H9 (cell line): ENCODE results near the gene ST3GAL5. TPM values are rescaled to one million over a fixed set of nuclear protein-coding genes. Genes with fewer than 3 reads are reported as not detected.

ENCODE experiments used
- DNase-seq: peaks from one replicate; pipeline ENCODE4 v3.0.0-alpha.2; 2017
- H2AFZ ChIP-seq: one replicate; pipeline ENCODE4 v1.6.1; 2013; ENCODE audit warnings: mild to moderate bottlenecking, low read length, control low read depth, moderate library complexity
- H2AK5ac ChIP-seq: 2 replicates; pipeline ENCODE4 v1.6.1; 2013; ENCODE audit warnings: low read length, control low read depth, mixed read lengths; ENCODE audit not compliant: insufficient read length
- H2BK120ac ChIP-seq: one replicate; pipeline ENCODE4 v1.6.1; 2013; ENCODE audit warnings: low read depth, mild to moderate bottlenecking, low read length, control low read depth, inconsistent platforms; ENCODE audit not compliant: poor library complexity, severe bottlenecking
- H2BK12ac ChIP-seq: 2 replicates; pipeline ENCODE4 v1.6.1; 2013; ENCODE audit warnings: low read length, control low read depth, mixed read lengths, low read depth; ENCODE audit not compliant: insufficient read length
- H2BK15ac ChIP-seq: 2 replicates; pipeline ENCODE4 v1.6.1; 2013; ENCODE audit warnings: low read depth, low read length, control low read depth
- H2BK20ac ChIP-seq: one replicate; pipeline ENCODE4 v1.6.1; 2013; ENCODE audit warnings: low read depth, mild to moderate bottlenecking, low read length, control low read depth, inconsistent platforms; ENCODE audit not compliant: poor library complexity, severe bottlenecking
- H2BK5ac ChIP-seq: 2 replicates; pipeline ENCODE4 v1.6.1; 2013; ENCODE audit warnings: low read length, control low read depth, mixed read lengths; ENCODE audit not compliant: insufficient read length
- H3K14ac ChIP-seq: 2 replicates; pipeline ENCODE4 v1.6.1; 2013; ENCODE audit warnings: low read length, control low read depth; ENCODE audit not compliant: insufficient read depth
- H3K18ac ChIP-seq: 2 replicates; pipeline ENCODE4 v1.6.1; 2013; ENCODE audit warnings: low read depth, mild to moderate bottlenecking, mixed read lengths, low read length, control low read depth; ENCODE audit not compliant: insufficient read length
- H3K23ac ChIP-seq: 2 replicates; pipeline ENCODE4 v1.6.1; 2013; ENCODE audit warnings: low read length, control low read depth, mixed read lengths, low read depth; ENCODE audit not compliant: insufficient read length
- H3K23me2 ChIP-seq: 2 replicates; pipeline ENCODE4 v1.6.1; 2013; ENCODE audit warnings: low read depth, mild to moderate bottlenecking, mixed read lengths, low read length, control low read depth; ENCODE audit not compliant: insufficient read length, poor library complexity, severe bottlenecking
- H3K27ac ChIP-seq: 2 replicates; pipeline ENCODE4 v1.5.1; 2013; ENCODE audit warnings: low read length, control low read depth, mixed read lengths, low read depth; ENCODE audit not compliant: insufficient read length
- H3K27me3 ChIP-seq: 2 replicates; pipeline ENCODE4 v1.6.1; 2013; ENCODE audit warnings: low read length, control low read depth, inconsistent platforms; ENCODE audit not compliant: insufficient read depth
- H3K4ac ChIP-seq: 2 replicates; pipeline ENCODE4 v1.6.1; 2013; ENCODE audit warnings: low read depth, mild to moderate bottlenecking, control low read depth, inconsistent platforms, low read length, moderate library complexity
- H3K4me1 ChIP-seq: 2 replicates; pipeline ENCODE4 v1.6.1; 2013; ENCODE audit warnings: low read length, control low read depth, inconsistent platforms; ENCODE audit not compliant: insufficient read depth
- H3K4me2 ChIP-seq: 2 replicates; pipeline ENCODE4 v1.6.1; 2013; ENCODE audit warnings: low read length, control low read depth, mixed read lengths; ENCODE audit not compliant: insufficient read length, insufficient read depth
- H3K56ac ChIP-seq: 2 replicates; pipeline ENCODE4 v1.6.1; 2013; ENCODE audit warnings: low read depth, mild to moderate bottlenecking, mixed read lengths, low read length, control low read depth; ENCODE audit not compliant: insufficient read length
- H3K79me1 ChIP-seq: 2 replicates; pipeline ENCODE4 v1.6.1; 2013; ENCODE audit warnings: low read depth, mild to moderate bottlenecking, moderate library complexity, low read length, control low read depth, inconsistent platforms; ENCODE audit not compliant: insufficient read depth, poor library complexity, severe bottlenecking
- H3K79me2 ChIP-seq: 2 replicates; pipeline ENCODE4 v1.6.1; 2013; ENCODE audit warnings: low read length, control low read depth, inconsistent platforms; ENCODE audit not compliant: insufficient read depth
- H3K9ac ChIP-seq: 2 replicates; pipeline ENCODE4 v1.6.1; 2013; ENCODE audit warnings: low read length, control low read depth, mixed read lengths; ENCODE audit not compliant: insufficient read length; ENCODE audit errors: extremely low read depth
- H3K9me3 ChIP-seq: one replicate; pipeline ENCODE4 v1.6.1; 2013; ENCODE audit warnings: low read depth, low read length, inconsistent platforms; ENCODE audit not compliant: control insufficient read depth
- H3T11ph ChIP-seq: one replicate; pipeline ENCODE4 v1.6.1; 2013; ENCODE audit warnings: mild to moderate bottlenecking, low read length, control low read depth, inconsistent platforms
- H4K20me1 ChIP-seq: one replicate; pipeline ENCODE4 v1.6.1; 2013; ENCODE audit not compliant: control insufficient read depth, insufficient read length, insufficient read depth
- H4K5ac ChIP-seq: 2 replicates; pipeline ENCODE4 v1.6.1; 2013; ENCODE audit warnings: low read depth, mild to moderate bottlenecking, mixed read lengths, low read length, control low read depth; ENCODE audit not compliant: insufficient read length
- H4K8ac ChIP-seq: replicated peaks from 2 replicates; pipeline ENCODE4 v1.6.1; 2013; ENCODE audit warnings: low read length, control low read depth, mixed read lengths, low read depth; ENCODE audit not compliant: insufficient read length
- H4K91ac ChIP-seq: 2 replicates; pipeline ENCODE4 v1.6.1; 2013; ENCODE audit warnings: low read depth, mild to moderate bottlenecking, moderate library complexity, mixed read lengths, low read length, control low read depth; ENCODE audit not compliant: insufficient read length
- H3K27ac Mint-ChIP-seq, 3 experiments: 2 replicates in 2 of 3; 3 replicates in 1 of 3; pipeline ENCODE4 v1.8.0; 2020 to 2021; ENCODE audit warnings: mixed read lengths in 3 of 3, mild to moderate bottlenecking in 1 of 3, moderate library complexity in 1 of 3
- H3K27me3 Mint-ChIP-seq: 2 replicates; pipeline ENCODE4 v1.8.0; 2021; ENCODE audit warnings: low read depth, mild to moderate bottlenecking, moderate library complexity, mixed read lengths
- H3K36me3 Mint-ChIP-seq, 3 experiments: 2 replicates in 2 of 3; 3 replicates in 1 of 3; pipeline ENCODE4 v1.8.0; 2020 to 2021; ENCODE audit warnings: low read depth in 3 of 3, mixed read lengths in 3 of 3; ENCODE audit not compliant: insufficient read depth in 1 of 3
- H3K4me1 Mint-ChIP-seq, 2 experiments: 2 replicates each; pipeline ENCODE4 v1.8.0; 2020; ENCODE audit warnings: mixed read lengths in 2 of 2
- H3K4me3 Mint-ChIP-seq, 2 experiments: 2 replicates in 1 of 2; 3 replicates in 1 of 2; pipeline ENCODE4 v1.8.0; 2020 to 2021; ENCODE audit warnings: mild to moderate bottlenecking in 2 of 2, mixed read lengths in 2 of 2, moderate library complexity in 1 of 2
- H3K9me3 Mint-ChIP-seq, 2 experiments: 2 replicates in 1 of 2; 3 replicates in 1 of 2; pipeline ENCODE4 v1.8.0; 2020; ENCODE audit warnings: mild to moderate bottlenecking in 2 of 2, mixed read lengths in 2 of 2, moderate library complexity in 1 of 2
- WGBS: extraction: QIAGEN DNeasy Blood & Tissue Kit; methylation state at CpG from one replicate; pipeline ENCODE4 v1.1.7; 2013; ENCODE audit warnings: missing lambda C conversion rate, low lambda C conversion rate, mixed read lengths; ENCODE audit not compliant: insufficient read length; ENCODE audit errors: extremely low coverage; 5-methylcytosine and 5-hydroxymethylcytosine counted together
- total RNA-seq: library from RNA; stranded (reverse); gene quantifications from 2 replicates; pipeline ENCODE4 v1.2.1, GENCODE V29; 2021
- TF ChIP-seq, protein P1 (sequence below): fragments of 200-600 bp; sonication (generic); conservative IDR thresholded peaks from 3 replicates; pipeline ENCODE4 v1.8.0; 2021; ENCODE audit warnings: antibody characterized with exemption, mild to moderate bottlenecking

Gene ST3GAL5
- total RNA-seq, 1 experiment from 2014 or later: 3.3 TPM

DNA sequence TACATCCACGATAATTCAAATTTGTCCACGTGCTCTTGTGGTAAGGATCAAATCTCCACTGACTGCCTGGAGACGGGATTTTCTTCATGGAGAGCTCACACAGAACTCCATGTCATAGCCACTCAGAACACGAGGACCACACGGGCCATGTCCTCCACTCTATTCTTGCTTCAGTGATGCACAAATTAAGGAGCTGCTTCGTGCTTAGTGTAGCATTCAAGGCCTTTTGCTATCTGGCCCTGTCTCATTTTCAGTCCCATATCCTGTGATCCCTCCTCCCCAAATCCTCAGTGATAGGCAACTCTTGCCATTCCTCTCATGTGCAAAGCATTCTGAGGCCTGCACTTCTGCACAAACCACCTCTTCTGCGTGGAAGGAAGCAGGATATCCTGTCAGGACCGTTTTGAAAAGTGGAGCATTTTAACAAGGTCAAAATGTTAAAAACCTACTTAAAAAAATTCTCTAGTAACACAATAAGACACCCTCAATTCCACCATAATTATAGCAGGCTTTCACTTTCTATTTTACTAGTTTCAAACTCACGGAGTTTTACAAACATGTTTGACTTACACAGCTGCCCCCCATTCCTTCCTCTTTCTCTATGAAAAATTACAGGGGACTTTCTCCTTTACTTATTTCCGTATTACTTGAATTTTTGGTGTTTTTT is 35.2 kb downstream of the ST3GAL5 start:
- no peaks in the 10 kb centered on the region; the same call in 1 of the 2 replicates for H3K4me1 ChIP-seq

More for the DNA sequence above, 35.2 kb downstream of the ST3GAL5 start:
- Histone ChIP-seq H3K27me3 (no peaks in the 10 kb centered on the region), H4K20me1 (no peaks in the 10 kb centered on the region), H4K8ac (no peak overlapping the region), H3K18ac (no peak overlapping the region), H3K27ac (no peak overlapping the region), H3K14ac (no peak overlapping the region), H3K4ac (no peak overlapping the region), H3K56ac (no peak overlapping the region), H4K5ac (no peak overlapping the region), H3K9me3 (no peaks in the 10 kb centered on the region), H3K23me2 (no peaks in the 10 kb centered on the region), H2BK15ac (no peak overlapping the region), H2BK5ac (no peak overlapping the region), H3K23ac (no peak overlapping the region), H2AFZ (no peak overlapping the region), H3K9ac (no peak overlapping the region), H2BK20ac (no peak overlapping the region), H3K4me2 (no peak overlapping the region), H3K79me1 (no peaks in the 10 kb centered on the region), H2BK12ac (no peak overlapping the region), H3K79me2 (no peaks in the 10 kb centered on the region), H3T11ph (no peak overlapping the region), H4K91ac (no peak overlapping the region), H2BK120ac (no peak overlapping the region), H2AK5ac (no peak overlapping the region)
- no peak for DNase-seq
- no peak overlapping the region; a peak in 1 of 7 replicates for H3K27ac Mint-ChIP-seq
- TF ChIP-seq, protein P1, sequence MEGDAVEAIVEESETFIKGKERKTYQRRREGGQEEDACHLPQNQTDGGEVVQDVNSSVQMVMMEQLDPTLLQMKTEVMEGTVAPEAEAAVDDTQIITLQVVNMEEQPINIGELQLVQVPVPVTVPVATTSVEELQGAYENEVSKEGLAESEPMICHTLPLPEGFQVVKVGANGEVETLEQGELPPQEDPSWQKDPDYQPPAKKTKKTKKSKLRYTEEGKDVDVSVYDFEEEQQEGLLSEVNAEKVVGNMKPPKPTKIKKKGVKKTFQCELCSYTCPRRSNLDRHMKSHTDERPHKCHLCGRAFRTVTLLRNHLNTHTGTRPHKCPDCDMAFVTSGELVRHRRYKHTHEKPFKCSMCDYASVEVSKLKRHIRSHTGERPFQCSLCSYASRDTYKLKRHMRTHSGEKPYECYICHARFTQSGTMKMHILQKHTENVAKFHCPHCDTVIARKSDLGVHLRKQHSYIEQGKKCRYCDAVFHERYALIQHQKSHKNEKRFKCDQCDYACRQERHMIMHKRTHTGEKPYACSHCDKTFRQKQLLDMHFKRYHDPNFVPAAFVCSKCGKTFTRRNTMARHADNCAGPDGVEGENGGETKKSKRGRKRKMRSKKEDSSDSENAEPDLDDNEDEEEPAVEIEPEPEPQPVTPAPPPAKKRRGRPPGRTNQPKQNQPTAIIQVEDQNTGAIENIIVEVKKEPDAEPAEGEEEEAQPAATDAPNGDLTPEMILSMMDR: no peak
- WGBS: no CpG with 5 or more reads among the region's 10 CpGs
- H3K9me3 Mint-ChIP-seq: no peaks in the 10 kb centered on the region
- no peak overlapping the region; a peak in 1 of 5 replicates for H3K4me3 Mint-ChIP-seq
- H3K4me1 Mint-ChIP-seq: peaks cover 0 to 5% of the 10 kb centered on the region in 2 experiments; a peak in 2 of 4 replicates
- H3K36me3 Mint-ChIP-seq: no peaks in the 10 kb centered on the region
- no peaks in the 10 kb centered on the region for H3K27me3 Mint-ChIP-seq
